LNCAP (cell line): ENCODE measurements around the gene TDRD1.

Experiments
- TF ChIP-seq, protein P1 (sequence below): fragments of 450-650 bp; IDR thresholded peaks from 2 replicates; pipeline ENCODE4 v1.5.1; 2017; ENCODE audit warnings: mild to moderate bottlenecking

Gene TDRD1

DNA sequence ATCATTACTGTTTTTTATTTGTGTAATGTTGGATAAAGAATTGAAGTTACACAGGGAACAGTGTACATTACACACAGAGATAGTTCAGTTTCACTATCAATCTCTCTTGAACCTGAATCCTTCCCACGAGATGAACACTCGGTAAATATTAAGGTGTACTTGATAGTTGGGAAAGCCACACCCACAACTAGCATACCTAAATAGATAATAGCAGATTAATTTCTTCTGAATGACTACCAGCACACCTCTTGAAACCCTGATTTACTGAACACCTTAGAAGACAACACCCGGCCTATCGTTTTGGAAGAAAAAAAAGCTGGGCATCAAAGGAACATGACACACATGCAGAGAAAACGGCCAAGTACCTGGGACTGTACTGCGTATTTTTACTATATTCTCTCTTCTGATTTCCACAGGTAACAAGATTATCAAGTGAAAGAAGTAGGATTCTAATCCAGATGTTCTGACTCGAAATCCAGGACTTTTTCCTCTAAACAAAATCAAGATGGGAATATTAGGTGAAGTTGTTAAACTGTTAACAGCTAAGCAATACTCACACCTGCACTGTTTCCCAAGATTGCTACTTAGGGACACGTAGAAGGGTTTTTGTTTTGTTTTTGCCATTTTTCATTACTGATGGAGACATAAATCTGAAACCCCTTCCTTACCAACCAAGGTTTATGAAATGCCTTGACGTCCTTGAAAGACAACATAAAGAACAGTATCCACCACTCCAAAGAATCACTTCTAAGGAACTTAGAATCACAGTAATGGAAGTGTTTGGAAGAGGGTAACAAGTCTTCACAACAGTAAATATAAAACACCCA lies 6.2 kb upstream of the TDRD1 start:
- TF ChIP-seq, protein P1, sequence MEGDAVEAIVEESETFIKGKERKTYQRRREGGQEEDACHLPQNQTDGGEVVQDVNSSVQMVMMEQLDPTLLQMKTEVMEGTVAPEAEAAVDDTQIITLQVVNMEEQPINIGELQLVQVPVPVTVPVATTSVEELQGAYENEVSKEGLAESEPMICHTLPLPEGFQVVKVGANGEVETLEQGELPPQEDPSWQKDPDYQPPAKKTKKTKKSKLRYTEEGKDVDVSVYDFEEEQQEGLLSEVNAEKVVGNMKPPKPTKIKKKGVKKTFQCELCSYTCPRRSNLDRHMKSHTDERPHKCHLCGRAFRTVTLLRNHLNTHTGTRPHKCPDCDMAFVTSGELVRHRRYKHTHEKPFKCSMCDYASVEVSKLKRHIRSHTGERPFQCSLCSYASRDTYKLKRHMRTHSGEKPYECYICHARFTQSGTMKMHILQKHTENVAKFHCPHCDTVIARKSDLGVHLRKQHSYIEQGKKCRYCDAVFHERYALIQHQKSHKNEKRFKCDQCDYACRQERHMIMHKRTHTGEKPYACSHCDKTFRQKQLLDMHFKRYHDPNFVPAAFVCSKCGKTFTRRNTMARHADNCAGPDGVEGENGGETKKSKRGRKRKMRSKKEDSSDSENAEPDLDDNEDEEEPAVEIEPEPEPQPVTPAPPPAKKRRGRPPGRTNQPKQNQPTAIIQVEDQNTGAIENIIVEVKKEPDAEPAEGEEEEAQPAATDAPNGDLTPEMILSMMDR, result no peak

DNA sequence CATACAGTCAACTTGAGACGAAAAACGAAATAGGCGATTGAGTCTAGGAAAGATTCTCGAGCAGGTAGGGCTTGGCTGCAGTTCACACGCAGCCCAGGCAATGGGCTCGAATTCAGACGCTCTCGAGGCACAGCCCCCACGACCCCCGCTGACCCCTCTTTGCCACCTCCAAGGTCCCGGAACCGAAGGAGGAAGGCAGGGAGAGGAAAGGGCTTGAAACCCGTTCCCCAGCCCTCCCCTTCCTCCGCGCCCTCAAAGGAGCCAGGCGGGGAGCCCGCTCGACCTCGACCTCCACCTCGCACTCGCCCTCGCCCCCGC lies 5.6 kb upstream of the TDRD1 start:
- TF ChIP-seq, protein P1, result no peak

DNA sequence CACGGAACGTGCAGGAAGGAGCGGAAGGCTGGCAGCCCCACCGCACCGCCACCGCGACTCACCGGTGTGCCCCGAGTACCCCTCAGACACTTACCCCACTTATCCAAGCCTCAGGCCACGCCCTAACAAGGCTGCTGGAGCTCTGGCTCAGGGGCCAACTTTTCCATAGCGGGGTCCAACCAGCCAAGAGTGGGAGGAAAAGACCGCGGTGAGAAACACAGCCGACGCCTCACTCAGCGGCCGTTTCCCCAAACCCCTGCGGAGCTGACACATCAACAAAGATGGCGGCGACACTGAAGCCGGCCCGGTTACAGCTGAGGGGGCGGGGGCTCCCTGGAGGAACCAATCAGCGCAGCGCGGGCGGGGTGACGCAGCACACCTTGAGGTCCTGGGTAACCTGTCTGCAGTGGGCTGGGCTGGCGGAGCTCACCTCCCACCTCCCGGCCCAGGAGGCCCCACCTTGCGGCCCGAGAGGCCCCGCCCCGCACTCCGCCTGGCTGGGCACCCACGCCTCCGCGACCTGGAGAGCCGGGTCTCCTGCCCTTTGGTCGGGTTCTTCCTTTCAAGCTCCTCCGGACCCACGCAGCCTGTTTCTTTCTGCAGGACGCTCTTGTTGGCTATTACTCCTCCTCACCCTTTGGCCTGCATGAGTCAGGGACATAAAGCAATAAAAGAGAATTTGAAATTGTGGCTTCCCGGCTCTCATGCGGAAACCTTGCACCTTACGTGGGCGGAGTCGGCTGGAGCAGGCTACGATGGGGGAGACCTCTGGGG lies 5.0 kb upstream of the TDRD1 start, which contains the start of gene CCDC186:
Gene CCDC186 (minus strand): TSS at position 283 of the 774 bp plus-strand sequence. CDS start 10,935 bp downstream, outside the sequence.
- TF ChIP-seq, protein P1, result no peak

DNA sequence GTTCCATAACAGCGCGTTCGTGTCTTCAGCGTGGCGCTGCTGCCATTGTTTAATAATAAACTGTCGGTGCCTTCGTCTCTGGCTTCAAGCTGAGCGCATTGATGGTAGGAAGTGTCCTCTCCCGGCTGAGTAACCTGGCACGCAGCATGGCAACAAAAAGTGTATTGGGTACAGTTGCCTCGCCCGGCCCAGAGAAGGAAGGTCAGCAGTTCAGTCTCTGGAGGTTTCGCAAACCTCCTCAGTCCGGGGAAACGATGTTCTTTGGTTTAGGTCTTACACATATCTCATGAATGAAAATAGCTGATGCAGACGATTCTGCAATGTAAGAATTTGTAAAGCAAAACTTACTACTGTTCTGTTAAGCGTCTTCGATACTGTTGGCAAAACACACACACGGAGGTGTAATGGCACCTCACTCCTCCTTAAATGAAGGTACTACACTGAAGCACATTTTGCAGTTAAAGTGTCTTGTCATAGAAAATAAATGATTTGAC lies 4.4 kb upstream of the TDRD1 start:
- TF ChIP-seq, protein P1, result no peak

DNA sequence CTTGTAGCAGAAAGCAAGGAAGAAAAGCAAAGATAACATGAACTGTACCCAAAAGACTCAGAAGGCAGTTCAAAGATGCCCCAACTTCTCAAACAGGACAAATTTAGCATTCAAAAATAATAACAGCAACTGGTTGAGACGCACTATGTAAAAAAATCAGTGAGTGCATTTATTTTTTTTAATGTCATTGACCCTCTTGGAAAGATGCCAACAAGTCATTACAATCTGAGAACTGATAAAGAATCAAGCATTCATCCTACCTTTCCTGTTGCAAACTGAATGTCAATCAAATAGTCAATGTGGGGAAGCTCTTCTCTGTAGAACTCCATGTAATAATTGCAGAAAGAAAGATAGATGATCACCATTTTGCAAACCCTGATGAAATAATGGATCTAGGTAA lies 3.5 kb upstream of the TDRD1 start:
- TF ChIP-seq, protein P1, result no peak

DNA sequence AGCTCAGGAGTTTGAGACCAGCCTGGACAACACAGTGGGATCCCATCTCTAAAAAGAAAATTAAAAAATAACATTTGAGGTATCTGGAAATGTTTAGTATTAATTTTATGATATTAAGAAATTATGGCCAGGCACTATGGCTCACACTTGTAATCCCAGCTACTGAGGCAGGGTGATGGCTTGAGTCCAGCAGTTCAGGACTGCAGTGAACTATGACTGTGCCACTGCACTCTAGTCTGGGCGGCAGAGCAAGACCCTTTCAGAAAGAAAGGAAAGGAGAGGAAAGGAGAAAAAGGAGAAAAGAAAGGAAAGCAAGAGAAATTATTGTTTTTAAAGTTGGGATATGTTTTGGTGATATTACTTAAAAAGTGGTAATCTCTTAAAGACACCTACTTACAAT lies 2.6 kb upstream of the TDRD1 start:
- TF ChIP-seq, protein P1, result no peak

DNA sequence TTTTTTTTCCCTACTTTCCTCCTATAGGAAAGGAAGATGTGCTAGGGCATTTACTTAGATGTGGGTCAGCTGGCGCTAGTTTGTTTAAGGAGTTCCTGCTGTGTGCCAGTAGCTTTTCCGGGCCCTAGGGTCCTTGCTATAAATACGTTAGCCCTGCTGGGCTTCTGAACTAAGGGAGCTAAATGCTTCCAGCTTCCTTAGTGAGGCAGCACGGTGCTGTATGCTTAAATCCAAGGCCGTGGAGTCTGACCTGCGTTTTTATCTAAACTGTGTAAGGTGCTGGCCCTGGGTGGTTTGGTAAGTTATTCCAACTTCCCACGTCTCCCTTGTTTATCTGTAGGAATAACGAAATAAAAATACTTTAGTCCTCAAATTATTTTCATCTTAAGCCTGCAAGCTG lies 594 bp downstream of the TDRD1 start:
- TF ChIP-seq, protein P1, result no peak
